ENCODE data around the gene PYGL.

Gene PYGL

DNA sequence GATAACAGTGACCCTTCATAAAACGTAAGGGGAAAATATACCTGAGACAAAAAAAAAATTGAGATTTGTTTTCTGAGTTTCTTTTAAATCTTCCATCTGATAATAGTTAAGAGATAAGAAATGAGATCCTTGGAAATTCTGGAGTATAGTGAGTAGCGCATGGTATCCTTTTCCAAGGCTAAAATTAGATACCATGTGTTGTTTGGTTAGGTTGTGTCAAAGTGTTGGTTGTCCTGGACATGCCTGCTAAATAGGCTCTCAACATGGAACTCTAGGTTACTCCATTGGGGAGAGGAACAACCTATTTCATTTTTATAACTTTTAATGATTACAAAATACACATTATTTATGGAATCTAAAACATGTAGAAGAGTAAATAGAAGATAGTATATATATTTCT, 14.8 kb downstream of the PYGL start:
- whole genome bisulfite sequencing (ENCODE audit: insufficient coverage), result 100% methylated on average over 1 of the region's 2 CpGs
- ChIA-PET CTCF (no interaction called here), POLR2A (no interaction called here)
- Histone ChIP-seq H3K36me3 (ENCODE audit: control insufficient read depth in 4 of 4, insufficient read depth in 4 of 4, low read length in 3 of 4) (peaks cover 5 to 43% (median 22%) of the 10 kb centered on the region in 4 experiments), H3K27me3 (replicated peaks in 2 of 5; ENCODE audit: control insufficient read depth in 4 of 5, insufficient read depth in 5 of 5, low read length in 4 of 5) (no peaks in the 10 kb centered on the region), H3K27ac (ENCODE audit: insufficient read depth in 1 of 2, low read depth in 1 of 2, low read length in 2 of 2, poor library complexity in 1 of 2, severe bottlenecking in 2 of 2) (no peak overlapping the region), H3K4me3 (ENCODE audit: control insufficient read depth in 1 of 7, extremely low read depth in 1 of 7, insufficient read depth in 4 of 7, low read depth in 2 of 7, low read length in 6 of 7) (no peak overlapping the region), H3K9me3 (ENCODE audit: control extremely low read depth in 1 of 5, control insufficient read depth in 4 of 5, insufficient read depth in 2 of 5, low read depth in 1 of 5, low read length in 4 of 5) (no peaks in the 10 kb centered on the region), H3K4me1 (ENCODE audit: control extremely low read depth in 1 of 4, control insufficient read depth in 4 of 4, insufficient read depth in 4 of 4, low read length in 3 of 4) (peaks cover 39 to 61% (median 46%) of the 10 kb centered on the region in 4 experiments)
- DNase-seq, result no peak

DNA sequence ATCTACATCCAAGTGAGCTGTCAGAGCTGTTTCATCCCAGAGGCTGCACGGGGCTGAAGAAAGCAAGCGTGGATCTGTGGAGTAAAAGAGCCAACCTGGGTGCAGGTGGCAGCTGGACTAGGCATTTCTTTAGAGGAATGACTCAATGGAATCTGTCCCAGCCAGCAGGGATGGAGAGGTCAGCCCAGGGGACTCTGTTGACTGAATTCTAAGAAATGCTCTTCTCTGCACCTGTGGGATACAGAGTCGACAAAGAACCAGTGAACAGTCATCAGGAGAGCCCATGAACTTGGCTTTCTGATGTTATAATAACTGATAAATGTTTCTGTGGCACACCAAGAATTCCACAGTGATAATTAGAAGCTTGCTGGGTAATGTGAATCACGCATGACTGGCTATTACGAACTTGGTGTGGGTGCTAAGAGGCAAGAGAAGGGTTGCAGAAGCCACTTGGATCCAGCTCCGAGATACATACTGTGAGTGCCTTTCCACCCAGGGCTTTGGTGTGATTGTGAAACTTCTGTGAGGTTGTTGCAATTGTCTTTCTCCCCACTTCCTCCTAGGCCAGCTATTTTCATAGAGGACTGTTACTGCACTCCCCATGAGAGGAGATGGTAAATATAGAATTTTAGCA, 16.2 kb downstream of the PYGL start:
- peaks cover 39 to 59% (median 46%) of the 10 kb centered on the region in 4 experiments for H3K4me1 ChIP-seq (ENCODE audit: control extremely low read depth in 1 of 4, control insufficient read depth in 4 of 4, insufficient read depth in 4 of 4, low read length in 3 of 4)
- H3K4me3 ChIP-seq (ENCODE audit: control insufficient read depth in 1 of 7, extremely low read depth in 1 of 7, insufficient read depth in 4 of 7, low read depth in 2 of 7, low read length in 6 of 7), result no peak overlapping the region
- peak in 2 of 3 donors; percentile 62 to 70 for DNase-seq
- ChIA-PET CTCF (interaction anchor here (0.7 to 1.2 kb wide), 2 partner anchors 9 to 10 kb away, joined by 3 to 4 read pairs; no protein-coding TSS in a partner anchor), POLR2A (interaction anchor here (0.6 to 0.7 kb wide), 2 partner anchors 12 to 95 kb away, joined by 3 to 4 read pairs; no protein-coding TSS in a partner anchor)
- H3K27me3 ChIP-seq (replicated peaks in 2 of 5; ENCODE audit: control insufficient read depth in 4 of 5, insufficient read depth in 5 of 5, low read length in 4 of 5), result no peaks in the 10 kb centered on the region
- H3K36me3 ChIP-seq (ENCODE audit: control insufficient read depth in 4 of 4, insufficient read depth in 4 of 4, low read length in 3 of 4), result peaks cover 4 to 51% (median 17%) of the 10 kb centered on the region in 4 experiments
- peak overlapping the region in 1 of 2 experiments; percentile 77 for H3K27ac ChIP-seq (ENCODE audit: insufficient read depth in 1 of 2, low read depth in 1 of 2, low read length in 2 of 2, poor library complexity in 1 of 2, severe bottlenecking in 2 of 2)
- no peaks in the 10 kb centered on the region for H3K9me3 ChIP-seq (ENCODE audit: control extremely low read depth in 1 of 5, control insufficient read depth in 4 of 5, insufficient read depth in 2 of 5, low read depth in 1 of 5, low read length in 4 of 5)
- WGBS (ENCODE audit: insufficient coverage), result 84% methylated on average over 5 of the region's 6 CpGs

DNA sequence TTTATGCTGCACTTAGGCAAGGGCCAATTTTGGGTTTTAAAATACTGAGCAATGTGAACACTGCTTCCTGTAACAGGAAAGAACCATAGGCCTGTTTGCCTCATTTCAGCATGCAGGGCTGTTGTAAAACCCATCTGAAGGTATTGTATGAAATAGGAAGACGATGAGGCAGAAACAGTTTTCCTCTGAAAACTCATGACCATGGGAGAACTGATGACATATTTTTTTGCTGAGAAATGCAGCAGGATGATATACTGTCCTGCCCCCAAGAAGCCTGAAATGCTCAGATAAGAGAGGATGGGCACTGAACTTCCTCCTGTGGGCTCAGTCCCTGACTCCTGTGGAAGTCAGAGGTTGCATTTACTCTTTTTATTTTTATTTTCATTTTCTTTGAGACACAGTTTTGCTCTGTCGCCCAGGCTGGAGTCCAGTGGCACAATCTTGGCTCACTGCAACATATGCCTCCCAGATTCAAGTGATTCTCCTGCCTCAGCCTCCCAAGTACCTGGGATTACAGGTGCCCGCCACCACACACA, 17.4 kb downstream of the PYGL start:
- 0% methylated on average over 2 of the region's 3 CpGs for WGBS (ENCODE audit: insufficient coverage)
- peak; percentile 82 to 93 (median 88) for DNase-seq
- ChIA-PET CTCF (no interaction called here), POLR2A (no interaction called here)
- Histone ChIP-seq H3K9me3 (ENCODE audit: control extremely low read depth in 1 of 5, control insufficient read depth in 4 of 5, insufficient read depth in 2 of 5, low read depth in 1 of 5, low read length in 4 of 5) (no peaks in the 10 kb centered on the region), H3K27me3 (replicated peaks in 2 of 5; ENCODE audit: control insufficient read depth in 4 of 5, insufficient read depth in 5 of 5, low read length in 4 of 5) (no peaks in the 10 kb centered on the region), H3K36me3 (ENCODE audit: control insufficient read depth in 4 of 4, insufficient read depth in 4 of 4, low read length in 3 of 4) (peaks cover 8 to 51% (median 23%) of the 10 kb centered on the region in 4 experiments), H3K27ac (ENCODE audit: insufficient read depth in 1 of 2, low read depth in 1 of 2, low read length in 2 of 2, poor library complexity in 1 of 2, severe bottlenecking in 2 of 2) (peak overlapping the region; percentile 54 to 77), H3K4me1 (ENCODE audit: control extremely low read depth in 1 of 4, control insufficient read depth in 4 of 4, insufficient read depth in 4 of 4, low read length in 3 of 4) (peaks cover 32 to 47% (median 35%) of the 10 kb centered on the region in 4 experiments), H3K4me3 (ENCODE audit: control insufficient read depth in 1 of 7, extremely low read depth in 1 of 7, insufficient read depth in 4 of 7, low read depth in 2 of 7, low read length in 6 of 7) (peak overlapping the region in 3 of 7 experiments; percentile 51 to 59 (median 56))

DNA sequence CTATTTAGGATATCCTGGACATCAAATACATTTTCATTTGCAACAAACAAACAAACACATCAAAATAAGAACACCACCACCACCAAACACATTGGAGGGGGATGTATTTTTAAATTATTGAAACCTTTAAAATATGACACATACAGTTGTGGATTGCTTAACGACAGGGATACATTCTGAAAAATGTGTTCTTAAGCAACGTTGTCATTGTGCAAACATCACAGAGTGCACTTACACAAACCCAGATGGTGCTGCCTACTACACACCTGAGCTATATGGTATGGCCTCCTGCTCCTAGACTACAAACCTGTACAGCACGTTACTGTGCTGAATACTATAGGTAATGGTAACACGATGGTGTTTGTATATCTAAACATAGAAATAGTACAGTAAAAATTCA, 19.4 kb downstream of the PYGL start:
- POLR2A ChIA-PET, result no interaction called here
- CTCF ChIA-PET, result interaction anchor here (0.9 to 2.1 kb wide), 4 partner anchors 9 to 67 kb away, joined by 3 to 8 read pairs (median 4); no protein-coding TSS in a partner anchor
- Histone ChIP-seq H3K36me3 (ENCODE audit: control insufficient read depth in 4 of 4, insufficient read depth in 4 of 4, low read length in 3 of 4) (peaks cover 14 to 49% (median 25%) of the 10 kb centered on the region in 4 experiments), H3K27ac (ENCODE audit: insufficient read depth in 1 of 2, low read depth in 1 of 2, low read length in 2 of 2, poor library complexity in 1 of 2, severe bottlenecking in 2 of 2) (peak overlapping the region in 1 of 2 experiments; percentile 35), H3K4me1 (ENCODE audit: control extremely low read depth in 1 of 4, control insufficient read depth in 4 of 4, insufficient read depth in 4 of 4, low read length in 3 of 4) (peaks cover 28 to 44% (median 35%) of the 10 kb centered on the region in 4 experiments), H3K27me3 (replicated peaks in 2 of 5; ENCODE audit: control insufficient read depth in 4 of 5, insufficient read depth in 5 of 5, low read length in 4 of 5) (no peaks in the 10 kb centered on the region), H3K4me3 (ENCODE audit: control insufficient read depth in 1 of 7, extremely low read depth in 1 of 7, insufficient read depth in 4 of 7, low read depth in 2 of 7, low read length in 6 of 7) (no peak overlapping the region), H3K9me3 (ENCODE audit: control extremely low read depth in 1 of 5, control insufficient read depth in 4 of 5, insufficient read depth in 2 of 5, low read depth in 1 of 5, low read length in 4 of 5) (no peaks in the 10 kb centered on the region)
- DNase-seq, result no peak
- WGBS (ENCODE audit: insufficient coverage), result 100% methylated on average over 1 of the region's 4 CpGs

DNA sequence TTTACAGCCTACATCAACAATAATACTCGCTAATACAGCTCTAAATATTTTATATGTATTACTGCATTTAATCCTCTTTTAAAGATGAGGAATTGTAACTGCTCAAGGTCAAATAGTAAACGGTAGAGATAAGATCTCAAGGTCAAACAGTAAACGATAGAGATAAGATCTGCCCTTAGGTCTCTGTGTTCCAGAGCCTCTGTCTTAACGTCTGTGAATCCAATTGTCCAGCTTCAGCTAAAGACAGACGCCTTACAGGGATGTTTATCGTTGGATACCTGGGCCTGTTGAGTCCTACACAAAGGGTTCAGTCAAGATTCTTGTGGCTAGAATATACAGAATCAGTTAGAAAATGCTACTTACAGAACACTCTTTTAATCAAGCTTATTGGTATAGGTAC, 20.0 kb downstream of the PYGL start:
- CTCF ChIA-PET, result interaction anchor here (0.9 kb wide), 1 partner anchor 18 kb away, joined by 3 read pairs; no protein-coding TSS in a partner anchor
- H3K27me3 ChIP-seq (replicated peaks in 2 of 5; ENCODE audit: control insufficient read depth in 4 of 5, insufficient read depth in 5 of 5, low read length in 4 of 5), result no peaks in the 10 kb centered on the region
- H3K9me3 ChIP-seq (ENCODE audit: control extremely low read depth in 1 of 5, control insufficient read depth in 4 of 5, insufficient read depth in 2 of 5, low read depth in 1 of 5, low read length in 4 of 5), result no peaks in the 10 kb centered on the region
- no peak for DNase-seq
- H3K4me1 ChIP-seq (ENCODE audit: control extremely low read depth in 1 of 4, control insufficient read depth in 4 of 4, insufficient read depth in 4 of 4, low read length in 3 of 4), result peaks cover 26 to 40% (median 35%) of the 10 kb centered on the region in 4 experiments
- 99% methylated on average over 5 of the region's 6 CpGs for WGBS (ENCODE audit: insufficient coverage)
- H3K27ac ChIP-seq (ENCODE audit: insufficient read depth in 1 of 2, low read depth in 1 of 2, low read length in 2 of 2, poor library complexity in 1 of 2, severe bottlenecking in 2 of 2), result no peak overlapping the region
- peaks cover 13 to 52% (median 25%) of the 10 kb centered on the region in 4 experiments for H3K36me3 ChIP-seq (ENCODE audit: control insufficient read depth in 4 of 4, insufficient read depth in 4 of 4, low read length in 3 of 4)
- H3K4me3 ChIP-seq (ENCODE audit: control insufficient read depth in 1 of 7, extremely low read depth in 1 of 7, insufficient read depth in 4 of 7, low read depth in 2 of 7, low read length in 6 of 7), result no peak overlapping the region
- POLR2A ChIA-PET, result interaction anchor here (0.6 kb wide), 1 partner anchor 13 kb away, joined by 3 read pairs; no protein-coding TSS in a partner anchor

DNA sequence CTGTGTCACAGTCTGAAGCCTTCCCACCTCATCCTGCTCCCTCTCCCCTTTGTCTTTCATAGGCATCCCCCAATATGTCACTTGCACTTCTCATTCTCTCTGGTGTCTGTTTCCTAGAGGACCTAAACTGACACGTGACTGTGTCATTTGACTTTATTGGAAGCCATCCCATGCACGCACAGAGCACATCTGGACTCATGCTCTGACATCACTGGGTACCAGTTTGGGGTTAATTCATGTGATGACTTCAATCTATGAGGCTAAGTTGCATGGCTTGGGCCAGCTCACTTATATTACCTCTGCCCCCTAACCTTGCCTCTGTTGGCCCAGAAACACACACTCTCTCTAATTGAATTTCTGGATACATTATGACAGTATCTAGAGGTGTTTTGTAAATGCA, 21.5 kb downstream of the PYGL start:
- CTCF ChIA-PET, result interaction anchor here (0.8 kb wide), 1 partner anchor 38 kb away, joined by 3 read pairs; no protein-coding TSS in a partner anchor
- Histone ChIP-seq H3K4me1 (ENCODE audit: control extremely low read depth in 1 of 4, control insufficient read depth in 4 of 4, insufficient read depth in 4 of 4, low read length in 3 of 4) (peaks cover 17 to 26% (median 25%) of the 10 kb centered on the region in 4 experiments), H3K27ac (ENCODE audit: insufficient read depth in 1 of 2, low read depth in 1 of 2, low read length in 2 of 2, poor library complexity in 1 of 2, severe bottlenecking in 2 of 2) (no peak overlapping the region), H3K9me3 (ENCODE audit: control extremely low read depth in 1 of 5, control insufficient read depth in 4 of 5, insufficient read depth in 2 of 5, low read depth in 1 of 5, low read length in 4 of 5) (no peaks in the 10 kb centered on the region), H3K27me3 (replicated peaks in 2 of 5; ENCODE audit: control insufficient read depth in 4 of 5, insufficient read depth in 5 of 5, low read length in 4 of 5) (no peaks in the 10 kb centered on the region), H3K4me3 (ENCODE audit: control insufficient read depth in 1 of 7, extremely low read depth in 1 of 7, insufficient read depth in 4 of 7, low read depth in 2 of 7, low read length in 6 of 7) (no peak overlapping the region), H3K36me3 (ENCODE audit: control insufficient read depth in 4 of 4, insufficient read depth in 4 of 4, low read length in 3 of 4) (peaks cover 16 to 63% (median 33%) of the 10 kb centered on the region in 4 experiments)
- POLR2A ChIA-PET, result no interaction called here
- no CpG with 5 or more reads among the region's 2 CpGs for WGBS (ENCODE audit: insufficient coverage)
- no peak for DNase-seq
